Neural crest cell (in vitro differentiated cells): ENCODE measurements around the gene INAFM2. TPM values are rescaled to one million over a fixed set of nuclear protein-coding genes. Genes with fewer than 3 reads are reported as not detected.
A peak's percentile ranks its signal among the peaks of the same experiment; 100 is the strongest.

Experiments
- DNase-seq: peaks from one replicate; pipeline ENCODE4 v3.0.0; 2021; ENCODE audit warnings: low read depth, mixed read lengths, low spot score
- H3K27ac Mint-ChIP-seq: one replicate; pipeline ENCODE4 v1.8.0; 2021; ENCODE audit warnings: mild to moderate bottlenecking, mixed read lengths; ENCODE audit not compliant: unreplicated experiment
- H3K27me3 Mint-ChIP-seq: 2 replicates; pipeline ENCODE4 v1.8.0; 2021; ENCODE audit warnings: low read depth, mild to moderate bottlenecking, mixed read lengths
- H3K36me3 Mint-ChIP-seq: 2 replicates; pipeline ENCODE4 v1.8.0; 2021; ENCODE audit warnings: low read depth, mild to moderate bottlenecking, mixed read lengths
- H3K4me1 Mint-ChIP-seq: 2 replicates; pipeline ENCODE4 v1.8.0; 2021; ENCODE audit warnings: mixed read lengths
- H3K4me3 Mint-ChIP-seq: one replicate; pipeline ENCODE4 v1.8.0; 2021; ENCODE audit warnings: mild to moderate bottlenecking, mixed read lengths
- H3K9me3 Mint-ChIP-seq: 2 replicates; pipeline ENCODE4 v1.8.0; 2021; ENCODE audit warnings: mixed read lengths
- CTCF ChIP-seq: fragments of 200-600 bp; sonication (generic); conservative IDR thresholded peaks from 2 replicates; pipeline ENCODE4 v1.5.0; 2021; ENCODE audit warnings: antibody characterized with exemption, mild to moderate bottlenecking
- total RNA-seq: library from RNA; stranded (reverse); gene quantifications from 2 replicates; pipeline ENCODE4 v1.2.1, GENCODE V29; 2021

The INAFM2 gene
- total RNA-seq, 1 donor from 2014 or later = 27.5 TPM

GRCh38 chr15:40365016-40365415 is 41.5 kb downstream of the INAFM2 start:
- H3K4me3 Mint-ChIP-seq = no peak overlapping the region
- no peaks in the 10 kb centered on the region for H3K9me3 Mint-ChIP-seq
- DNase-seq = no peak
- peaks cover 4% of the 10 kb centered on the region for H3K4me1 Mint-ChIP-seq
- H3K27me3 Mint-ChIP-seq = peaks cover 36% of the 10 kb centered on the region
- H3K36me3 Mint-ChIP-seq = no peaks in the 10 kb centered on the region
- TF ChIP-seq CTCF = no peak
- no peak overlapping the region for H3K27ac Mint-ChIP-seq

GRCh38 chr15:40365624-40366456 is 42.3 kb downstream of the INAFM2 start:
- no peak for DNase-seq
- peaks cover 4% of the 10 kb centered on the region for H3K4me1 Mint-ChIP-seq
- no peaks in the 10 kb centered on the region for H3K9me3 Mint-ChIP-seq
- H3K27ac Mint-ChIP-seq = no peak overlapping the region
- H3K27me3 Mint-ChIP-seq = peaks cover 31% of the 10 kb centered on the region
- H3K4me3 Mint-ChIP-seq = no peak overlapping the region
- H3K36me3 Mint-ChIP-seq = no peaks in the 10 kb centered on the region
- no peak for TF ChIP-seq CTCF

GRCh38 chr15:40366457-40367370 is 43.2 kb downstream of the INAFM2 start:
- H3K27me3 Mint-ChIP-seq = peaks cover 29% of the 10 kb centered on the region
- no peaks in the 10 kb centered on the region for H3K36me3 Mint-ChIP-seq
- no peaks in the 10 kb centered on the region for H3K9me3 Mint-ChIP-seq
- no peak overlapping the region for H3K4me3 Mint-ChIP-seq
- no peak for DNase-seq
- TF ChIP-seq CTCF = no peak
- H3K4me1 Mint-ChIP-seq = peaks cover 4% of the 10 kb centered on the region
- H3K27ac Mint-ChIP-seq = no peak overlapping the region

- H3K4me3 Mint-ChIP-seq = no peak overlapping the region
- no peaks in the 10 kb centered on the region for H3K36me3 Mint-ChIP-seq
- peaks cover 28% of the 10 kb centered on the region for H3K27me3 Mint-ChIP-seq
- TF ChIP-seq CTCF = no peak
- no peak overlapping the region for H3K27ac Mint-ChIP-seq
- DNase-seq = no peak
- H3K4me1 Mint-ChIP-seq = peaks cover 4% of the 10 kb centered on the region
- no peaks in the 10 kb centered on the region for H3K9me3 Mint-ChIP-seq
Measured at GRCh38 chr15:40367371-40367685, 43.8 kb downstream of the INAFM2 start.

- peak; percentile 80 for DNase-seq
- Mint-ChIP-seq H3K4me3 (no peak overlapping the region), H3K27me3 (peaks cover 27% of the 10 kb centered on the region), H3K4me1 (peaks cover 4% of the 10 kb centered on the region), H3K36me3 (no peaks in the 10 kb centered on the region), H3K9me3 (no peaks in the 10 kb centered on the region), H3K27ac (no peak overlapping the region)
- peak; percentile 85 for TF ChIP-seq CTCF
Measured at GRCh38 chr15:40367686-40368611, 44.5 kb downstream of the INAFM2 start.
